GM19193 (cell line): Measurements from ENCODE around the gene FNIP2.

Experiments used
- POLR2A ChIP-seq: IDR thresholded peaks from 4 replicates; pipeline ENCODE4 v1.6.1; 2011; ENCODE audit not compliant: insufficient read depth, insufficient read length; ENCODE audit errors: extremely low read depth

Gene FNIP2

GRCh38 chr4:158877069-158877468 is 108.2 kb downstream of the FNIP2 start:
- no peak for TF ChIP-seq POLR2A

GRCh38 chr4:158884280-158884679 is 115.5 kb downstream of the FNIP2 start:
- TF ChIP-seq POLR2A: no peak

- TF ChIP-seq POLR2A: no peak
These were observed 116.7 kb downstream of the FNIP2 start for GRCh38 chr4:158885564-158885963.

GRCh38 chr4:158890294-158890693 is 121.5 kb downstream of the FNIP2 start:
- no peak for TF ChIP-seq POLR2A

- TF ChIP-seq POLR2A: no peak
These were observed 122.4 kb downstream of the FNIP2 start for GRCh38 chr4:158891256-158891655.

GRCh38 chr4:158894826-158895225 is 126.0 kb downstream of the FNIP2 start:
- TF ChIP-seq POLR2A: no peak

GRCh38 chr4:158895797-158896576 is 127.2 kb downstream of the FNIP2 start:
- no peak for TF ChIP-seq POLR2A

GRCh38 chr4:158903079-158903456 is 134.2 kb downstream of the FNIP2 start:
- no peak for TF ChIP-seq POLR2A

GRCh38 chr4:158903472-158904043 is 134.7 kb downstream of the FNIP2 start:
- no peak for TF ChIP-seq POLR2A

GRCh38 chr4:158904815-158905214 is 136.0 kb downstream of the FNIP2 start:
- TF ChIP-seq POLR2A: no peak

- no peak for TF ChIP-seq POLR2A
These were observed 137.2 kb downstream of the FNIP2 start for GRCh38 chr4:158906073-158906472.

- TF ChIP-seq POLR2A: no peak
These were observed 143.6 kb downstream of the FNIP2 start for GRCh38 chr4:158912390-158912789.

GRCh38 chr4:158912806-158913205 is 144.0 kb downstream of the FNIP2 start:
- no peak for TF ChIP-seq POLR2A

- TF ChIP-seq POLR2A: no peak
These were observed 144.9 kb downstream of the FNIP2 start for GRCh38 chr4:158913766-158914165.

- no peak for TF ChIP-seq POLR2A
These were observed 145.4 kb downstream of the FNIP2 start for GRCh38 chr4:158914218-158914617.

- TF ChIP-seq POLR2A: no peak
These were observed 146.9 kb downstream of the FNIP2 start for GRCh38 chr4:158915683-158916241.

GRCh38 chr4:158929939-158930638 is 161.3 kb downstream of the FNIP2 start:
- no peak for TF ChIP-seq POLR2A

GRCh38 chr4:158930639-158930972 is 161.8 kb downstream of the FNIP2 start:
- no peak for TF ChIP-seq POLR2A
